Caco-2 (cell line): ENCODE measurements around the gene RBM33. TPM values are rescaled to one million over a fixed set of nuclear protein-coding genes. Genes with fewer than 3 reads are reported as not detected.

ENCODE experiments used
- BruUV-seq: library from RNA; stranded (reverse); fragments of 400-500 nt; replicated peaks from 2 replicates; lab custom pipeline; 2021; lab: Mats Ljungman, UMichigan
- CTCF ChIA-PET: fragments of 300-600 bp; sonication (Branson Sonifier 250); formaldehyde crosslinking; loops from one replicate; lab custom pipeline; 2022; ENCODE audit warnings: antibody characterized with exemption; lab: Charles Lee
- POLR2A ChIA-PET: fragments of 300-600 bp; sonication (Branson Sonifier 250); formaldehyde crosslinking; loops from one replicate; lab custom pipeline; 2022; ENCODE audit warnings: antibody characterized with exemption; lab: Charles Lee
- DNase-seq, 2 experiments: peaks; one replicate each; pipeline versions ENCODE4 v3.0.0 to v3.0.0-alpha.2; 2020 to 2022
- H3K27me3 ChIP-seq: replicated peaks from 2 replicates; pipeline ENCODE4 v1.6.0; 2011; ENCODE audit warnings: low read length; ENCODE audit not compliant: control insufficient read depth, insufficient read depth
- H3K36me3 ChIP-seq: 2 replicates; pipeline ENCODE4 v1.5.1; 2011; ENCODE audit warnings: low read length; ENCODE audit not compliant: control insufficient read depth, insufficient read depth
- H3K4me1 ChIP-seq: fragments of 250-450 bp; sonication (Bioruptor Pico); 2 replicates; pipeline ENCODE4 v1.5.1; 2020; ENCODE audit warnings: mild to moderate bottlenecking
- H3K4me3 ChIP-seq: 2 replicates; pipeline ENCODE4 v1.5.1; 2011; ENCODE audit warnings: low read depth, mild to moderate bottlenecking, control low read depth, low read length
- H3K9me3 ChIP-seq: fragments of 250-450 bp; sonication (Bioruptor Pico); 2 replicates; pipeline ENCODE4 v1.5.1; 2020; ENCODE audit warnings: mild to moderate bottlenecking, moderate library complexity
- H3K27ac Mint-ChIP-seq: one replicate; pipeline ENCODE4 v1.8.0; 2022; ENCODE audit warnings: mixed read lengths; ENCODE audit not compliant: unreplicated experiment
- H3K27me3 Mint-ChIP-seq: one replicate; pipeline ENCODE4 v1.8.0; 2022; ENCODE audit warnings: mixed read lengths; ENCODE audit not compliant: insufficient read depth, unreplicated experiment
- H3K36me3 Mint-ChIP-seq: one replicate; pipeline ENCODE4 v1.8.0; 2022; ENCODE audit warnings: mild to moderate bottlenecking, mixed read lengths; ENCODE audit not compliant: insufficient read depth, unreplicated experiment
- H3K4me1 Mint-ChIP-seq: one replicate; pipeline ENCODE4 v1.8.0; 2022; ENCODE audit warnings: low read depth, mixed read lengths; ENCODE audit not compliant: unreplicated experiment
- H3K4me3 Mint-ChIP-seq: one replicate; pipeline ENCODE4 v1.8.0; 2022; ENCODE audit warnings: mild to moderate bottlenecking, moderate library complexity, mixed read lengths; ENCODE audit not compliant: unreplicated experiment
- H3K9me3 Mint-ChIP-seq: one replicate; pipeline ENCODE4 v1.8.0; 2022; ENCODE audit warnings: mixed read lengths; ENCODE audit not compliant: unreplicated experiment
- intact Hi-C: fragments of 100-400 bp; cut with micrococcal nuclease; formaldehyde crosslinking; loops from one replicate; pipeline ENCODE4 v1.10.0; 2022; ENCODE audit not compliant: unreplicated experiment
- total RNA-seq: library from RNA; stranded (reverse); gene quantifications from 2 replicates; pipeline ENCODE4 v1.2.3, GENCODE V29; 2022
- TF ChIP-seq, protein P1 (sequence below), 2 experiments: fragments of 200-600 bp in 1 of 2; IDR thresholded peaks; 1 replicate in 1 of 2; 2 replicates in 1 of 2; pipeline versions ENCODE4 v1.5.1 to v1.8.0; 2011 to 2022; ENCODE audit warnings: antibody characterized with exemption in 1 of 2, control low read depth in 1 of 2, inconsistent platforms in 1 of 2, low read depth in 1 of 2, low read length in 1 of 2, mild to moderate bottlenecking in 1 of 2, moderate library complexity in 1 of 2; ENCODE audit not compliant: insufficient read depth in 1 of 2, severe bottlenecking in 1 of 2, unreplicated experiment in 1 of 2

RBM33 gene
- total RNA-seq, 1 experiment from 2014 or later: 82.8 TPM

DNA sequence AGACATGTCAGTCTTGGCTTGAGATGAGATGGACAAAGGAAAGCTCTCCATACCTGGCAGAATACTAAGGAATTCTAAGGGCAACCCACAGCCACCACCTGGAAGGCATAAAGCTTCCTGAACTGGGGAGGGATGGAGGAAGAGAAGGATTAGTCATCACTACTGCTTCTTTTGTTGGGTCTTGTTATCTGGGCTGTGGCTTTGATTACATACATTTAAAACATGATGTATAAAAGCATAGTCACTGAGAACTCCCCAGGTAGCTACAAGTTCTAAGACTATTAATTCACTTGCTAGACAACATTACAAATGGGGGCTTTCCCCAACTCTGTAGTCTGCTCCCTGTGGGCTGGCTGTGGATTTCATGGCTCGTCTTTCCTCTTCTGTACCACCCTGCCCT is 58.2 kb downstream of the RBM33 start:
- peaks cover 9% of the 10 kb centered on the region for H3K4me1 Mint-ChIP-seq
- no TSS peak for BruUV-seq

DNA sequence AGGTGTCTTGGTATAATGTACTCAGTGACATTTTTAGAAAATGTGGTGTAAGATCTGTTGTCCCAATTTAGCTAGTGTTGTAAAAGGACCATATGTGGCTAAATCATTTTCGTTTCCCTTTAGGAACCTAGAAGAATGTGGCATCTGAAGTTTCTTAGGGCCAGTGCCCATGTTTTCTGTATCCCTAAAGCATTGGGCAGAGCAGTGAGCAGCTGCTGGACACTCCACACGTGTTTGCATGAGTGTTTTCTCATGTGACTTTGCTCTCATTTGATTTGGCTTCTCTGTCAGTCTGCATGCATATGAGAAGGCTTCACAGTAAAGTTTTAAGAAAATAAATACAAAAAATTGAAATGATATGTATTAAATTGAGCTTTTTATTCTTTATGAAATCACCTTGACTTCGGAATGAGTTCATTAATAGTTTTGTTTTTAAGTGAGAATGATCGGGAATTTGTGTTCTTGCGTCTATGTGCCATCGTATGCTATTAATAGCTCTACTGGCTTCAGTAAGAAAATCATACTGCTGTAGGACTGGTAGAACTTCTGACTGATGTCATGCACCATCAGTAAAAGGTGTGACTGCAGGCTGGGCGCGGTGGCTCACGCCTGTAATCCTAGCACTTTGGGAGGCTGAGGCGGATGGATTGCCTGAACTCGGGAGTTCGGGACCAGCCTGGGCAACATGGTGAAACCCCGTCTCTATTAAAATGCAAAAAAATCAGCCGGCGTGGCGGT is 61.3 kb downstream of the RBM33 start:
- ChIA-PET CTCF (interaction anchor here (1.1 kb wide), 1 partner anchor 107 kb away, joined by 3 read pairs; no protein-coding TSS in a partner anchor), POLR2A (no interaction called here)
- no peak for DNase-seq
- H3K36me3 ChIP-seq: peaks cover 3% of the 10 kb centered on the region
- H3K4me1 ChIP-seq: no peaks in the 10 kb centered on the region
- TF ChIP-seq, protein P1, sequence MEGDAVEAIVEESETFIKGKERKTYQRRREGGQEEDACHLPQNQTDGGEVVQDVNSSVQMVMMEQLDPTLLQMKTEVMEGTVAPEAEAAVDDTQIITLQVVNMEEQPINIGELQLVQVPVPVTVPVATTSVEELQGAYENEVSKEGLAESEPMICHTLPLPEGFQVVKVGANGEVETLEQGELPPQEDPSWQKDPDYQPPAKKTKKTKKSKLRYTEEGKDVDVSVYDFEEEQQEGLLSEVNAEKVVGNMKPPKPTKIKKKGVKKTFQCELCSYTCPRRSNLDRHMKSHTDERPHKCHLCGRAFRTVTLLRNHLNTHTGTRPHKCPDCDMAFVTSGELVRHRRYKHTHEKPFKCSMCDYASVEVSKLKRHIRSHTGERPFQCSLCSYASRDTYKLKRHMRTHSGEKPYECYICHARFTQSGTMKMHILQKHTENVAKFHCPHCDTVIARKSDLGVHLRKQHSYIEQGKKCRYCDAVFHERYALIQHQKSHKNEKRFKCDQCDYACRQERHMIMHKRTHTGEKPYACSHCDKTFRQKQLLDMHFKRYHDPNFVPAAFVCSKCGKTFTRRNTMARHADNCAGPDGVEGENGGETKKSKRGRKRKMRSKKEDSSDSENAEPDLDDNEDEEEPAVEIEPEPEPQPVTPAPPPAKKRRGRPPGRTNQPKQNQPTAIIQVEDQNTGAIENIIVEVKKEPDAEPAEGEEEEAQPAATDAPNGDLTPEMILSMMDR (IDR thresholded peaks at IDR 0.05; ENCODE audit: insufficient read depth in 1 of 2, low read depth in 1 of 2, low read length in 1 of 2, severe bottlenecking in 1 of 2, unreplicated experiment in 1 of 2): no peak
- Mint-ChIP-seq H3K4me1 (no peaks in the 10 kb centered on the region), H3K36me3 (peaks cover 51% of the 10 kb centered on the region), H3K9me3 (no peaks in the 10 kb centered on the region), H3K4me3 (no peak overlapping the region), H3K27me3 (no peaks in the 10 kb centered on the region), H3K27ac (no peak overlapping the region)
- no TSS peak for BruUV-seq
- H3K4me3 ChIP-seq: no peak overlapping the region
- no peaks in the 10 kb centered on the region for H3K9me3 ChIP-seq
- no peaks in the 10 kb centered on the region for H3K27me3 ChIP-seq
- intact Hi-C loops: no loop called here

More for the DNA sequence above, 58.2 kb downstream of the RBM33 start:
- no peak for DNase-seq
- H3K27me3 ChIP-seq: no peaks in the 10 kb centered on the region
- Mint-ChIP-seq H3K27me3 (no peaks in the 10 kb centered on the region), H3K36me3 (peaks cover 81% of the 10 kb centered on the region), H3K4me3 (no peak overlapping the region), H3K27ac (no peak overlapping the region), H3K9me3 (no peaks in the 10 kb centered on the region)
- peaks cover 3% of the 10 kb centered on the region; the same call in 1 of the 2 replicates for H3K36me3 ChIP-seq
- intact Hi-C loops: loop anchor here (1.0 kb wide), 1 partner anchor 104 kb away; no protein-coding TSS in a partner anchor
- no peak overlapping the region for H3K4me3 ChIP-seq
- ChIA-PET CTCF (interaction anchor here (1.0 kb wide), 1 partner anchor 104 kb away, joined by 4 read pairs; no protein-coding TSS in a partner anchor), POLR2A (no interaction called here)
- H3K4me1 ChIP-seq: peaks cover 6% of the 10 kb centered on the region; the same call in 1 of the 2 replicates
- no peaks in the 10 kb centered on the region for H3K9me3 ChIP-seq
- TF ChIP-seq, protein P1 (IDR thresholded peaks at IDR 0.05; ENCODE audit: insufficient read depth in 1 of 2, low read depth in 1 of 2, low read length in 1 of 2, severe bottlenecking in 1 of 2, unreplicated experiment in 1 of 2): no peak

DNA sequence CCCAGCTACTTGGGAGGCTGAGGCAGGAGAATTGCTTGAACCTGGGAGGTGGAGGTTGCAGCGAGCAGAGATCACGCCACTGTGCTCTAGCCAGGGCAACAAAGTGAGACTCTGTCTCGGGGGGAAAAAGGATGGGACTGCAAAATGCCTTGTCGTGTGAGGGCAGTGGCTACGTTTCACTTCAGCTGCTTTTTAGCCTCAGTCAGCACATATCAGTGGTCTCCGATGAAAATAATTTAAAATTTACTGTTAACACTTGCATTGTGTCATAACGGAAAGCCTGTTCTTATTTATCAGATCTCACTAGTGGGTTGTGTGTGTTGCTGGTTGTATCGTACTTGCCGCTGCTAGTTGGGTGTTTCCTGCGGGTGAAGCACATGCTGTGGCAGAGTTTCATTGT is 61.9 kb downstream of the RBM33 start:
- ChIA-PET CTCF (interaction anchor here (1.1 kb wide), 1 partner anchor 108 kb away, joined by 3 read pairs; no protein-coding TSS in a partner anchor), POLR2A (no interaction called here)
- Histone ChIP-seq H3K4me3 (no peak overlapping the region), H3K4me1 (no peaks in the 10 kb centered on the region), H3K36me3 (peaks cover 5% of the 10 kb centered on the region), H3K9me3 (no peaks in the 10 kb centered on the region), H3K27me3 (no peaks in the 10 kb centered on the region)
- no peak for DNase-seq
- TF ChIP-seq, protein P1 (IDR thresholded peaks at IDR 0.05; ENCODE audit: insufficient read depth in 1 of 2, low read depth in 1 of 2, low read length in 1 of 2, severe bottlenecking in 1 of 2, unreplicated experiment in 1 of 2): no peak
- Mint-ChIP-seq H3K4me3 (no peak overlapping the region), H3K27me3 (no peaks in the 10 kb centered on the region), H3K4me1 (no peaks in the 10 kb centered on the region), H3K27ac (no peak overlapping the region), H3K9me3 (no peaks in the 10 kb centered on the region), H3K36me3 (peaks cover 46% of the 10 kb centered on the region)
- intact Hi-C loops: no loop called here
- no TSS peak for BruUV-seq
